ENCODE measurements around the gene SPEM1. TPM values are rescaled to one million over a fixed set of nuclear protein-coding genes. Genes with fewer than 3 reads are reported as not detected.

SPEM1 gene
- total and polyA plus RNA-seq, 2 of the 13 experiments (the other 11 are each of a cell fraction or from before 2014, with no cell fraction given): not detected

DNA sequence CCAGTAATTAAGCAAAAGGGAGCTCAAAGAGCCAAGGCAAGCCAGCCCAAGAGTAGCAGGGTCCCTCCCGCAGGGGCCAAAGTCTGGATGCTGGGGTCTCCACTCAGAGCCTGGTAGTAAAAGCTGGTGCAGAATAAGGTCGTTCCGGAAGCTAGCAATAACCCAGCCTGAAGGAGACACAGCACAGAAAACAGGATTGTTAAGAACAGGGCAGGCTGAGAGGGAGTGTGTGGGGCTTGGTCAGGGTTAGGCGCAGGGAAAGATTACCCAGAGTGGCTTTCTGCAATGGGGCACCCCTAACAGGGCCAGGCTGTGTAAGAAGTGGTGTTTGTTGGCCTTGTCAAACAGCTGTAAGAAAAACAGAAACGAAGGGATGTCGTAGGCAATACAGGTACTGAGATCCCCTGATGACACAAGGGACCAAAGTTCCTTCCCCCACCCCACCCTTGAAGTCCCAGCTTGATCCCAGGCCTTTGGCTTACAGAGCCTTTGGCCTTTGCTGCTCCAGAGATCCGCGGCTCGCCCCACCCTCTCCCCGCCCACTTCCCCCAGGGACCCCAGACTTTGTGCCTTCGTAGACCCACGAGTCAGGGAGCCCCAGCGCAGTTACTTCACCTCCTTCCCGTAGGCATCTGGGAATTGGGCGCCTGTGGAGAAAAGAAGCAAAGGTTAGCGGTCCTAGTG, 16.9 kb upstream of the SPEM1 start (continued):
- TF ChIP-seq, protein P1, sequence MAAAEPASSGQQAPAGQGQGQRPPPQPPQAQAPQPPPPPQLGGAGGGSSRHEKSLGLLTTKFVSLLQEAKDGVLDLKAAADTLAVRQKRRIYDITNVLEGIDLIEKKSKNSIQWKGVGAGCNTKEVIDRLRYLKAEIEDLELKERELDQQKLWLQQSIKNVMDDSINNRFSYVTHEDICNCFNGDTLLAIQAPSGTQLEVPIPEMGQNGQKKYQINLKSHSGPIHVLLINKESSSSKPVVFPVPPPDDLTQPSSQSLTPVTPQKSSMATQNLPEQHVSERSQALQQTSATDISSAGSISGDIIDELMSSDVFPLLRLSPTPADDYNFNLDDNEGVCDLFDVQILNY (CRISPR knock-in tag; conservative IDR thresholded peaks at IDR 0.05): no peak
- TF ChIP-seq ZNF234 (CRISPR knock-in tag; conservative IDR thresholded peaks at IDR 0.05) (no peak), MIER3 (CRISPR knock-in tag; IDR thresholded peaks at IDR 0.05; ENCODE audit: borderline replicate concordance) (no peak), ZNF503 (CRISPR knock-in tag; IDR thresholded peaks at IDR 0.05) (no peak), ZSCAN21 (CRISPR knock-in tag; IDR thresholded peaks at IDR 0.05; ENCODE audit: borderline replicate concordance) (no peak), FOXM1 (CRISPR knock-in tag; IDR thresholded peaks at IDR 0.05) (no peak), SRF (IDR thresholded peaks at IDR 0.05; ENCODE audit: low read depth, low read length) (no peak), RBFOX2 (IDR thresholded peaks at IDR 0.05; ENCODE audit: low read depth, low read length) (no peak), ZMYM4 (CRISPR knock-in tag; IDR thresholded peaks at IDR 0.05) (peak; percentile 43; the same call in 1 of the 2 replicates), ZNF713 (CRISPR knock-in tag; IDR thresholded peaks at IDR 0.05) (no peak), ZNF572 (CRISPR knock-in tag; IDR thresholded peaks at IDR 0.05) (no peak), HOXA9 (CRISPR knock-in tag; IDR thresholded peaks at IDR 0.05; ENCODE audit: borderline replicate concordance) (no peak), CREM (IDR thresholded peaks at IDR 0.05) (no peak; the same call in 1 of the 2 replicates), CREM (CRISPR knock-in tag; IDR thresholded peaks at IDR 0.05) (no peak), ZFP41 (CRISPR knock-in tag; IDR thresholded peaks at IDR 0.05; ENCODE audit: borderline replicate concordance) (no peak), GMEB1 (CRISPR knock-in tag; IDR thresholded peaks at IDR 0.05; ENCODE audit: borderline replicate concordance) (no peak), REL (CRISPR knock-in tag; conservative IDR thresholded peaks at IDR 0.05) (no peak), HOXA3 (CRISPR knock-in tag; IDR thresholded peaks at IDR 0.05) (no peak), HCFC1 (IDR thresholded peaks at IDR 0.05; ENCODE audit: low read depth, low read length) (no peak), ZMYM3 (CRISPR knock-in tag; IDR thresholded peaks at IDR 0.05) (no peak), ETV6 (CRISPR knock-in tag; conservative IDR thresholded peaks at IDR 0.05) (no peak), CEBPG (CRISPR knock-in tag; IDR thresholded peaks at IDR 0.05) (peak; percentile 50), POGZ (CRISPR knock-in tag; IDR thresholded peaks at IDR 0.05) (no peak), MATR3 (CRISPR knock-in tag; IDR thresholded peaks at IDR 0.05) (no peak), NCOA2 (CRISPR knock-in tag; IDR thresholded peaks at IDR 0.05) (no peak; the same call in 1 of the 2 replicates)
- TF ChIP-seq, protein P2, sequence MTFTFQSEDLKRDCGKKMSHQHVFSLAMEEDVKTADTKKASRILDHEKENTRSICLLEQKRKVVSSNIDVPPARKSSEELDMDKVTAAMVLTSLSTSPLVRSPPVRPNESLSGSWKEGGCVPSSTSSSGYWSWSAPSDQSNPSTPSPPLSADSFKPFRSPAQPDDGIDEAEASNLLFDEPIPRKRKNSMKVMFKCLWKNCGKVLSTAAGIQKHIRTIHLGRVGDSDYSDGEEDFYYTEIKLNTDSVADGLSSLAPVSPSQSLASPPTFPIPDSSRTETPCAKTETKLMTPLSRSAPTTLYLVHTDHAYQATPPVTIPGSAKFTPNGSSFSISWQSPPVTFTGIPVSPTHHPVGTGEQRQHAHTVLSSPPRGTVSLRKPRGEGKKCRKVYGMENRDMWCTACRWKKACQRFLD (CRISPR knock-in tag; IDR thresholded peaks at IDR 0.05; ENCODE audit: borderline replicate concordance): no peak
